Measurements from ENCODE around the gene TMEM183A.

DNA sequence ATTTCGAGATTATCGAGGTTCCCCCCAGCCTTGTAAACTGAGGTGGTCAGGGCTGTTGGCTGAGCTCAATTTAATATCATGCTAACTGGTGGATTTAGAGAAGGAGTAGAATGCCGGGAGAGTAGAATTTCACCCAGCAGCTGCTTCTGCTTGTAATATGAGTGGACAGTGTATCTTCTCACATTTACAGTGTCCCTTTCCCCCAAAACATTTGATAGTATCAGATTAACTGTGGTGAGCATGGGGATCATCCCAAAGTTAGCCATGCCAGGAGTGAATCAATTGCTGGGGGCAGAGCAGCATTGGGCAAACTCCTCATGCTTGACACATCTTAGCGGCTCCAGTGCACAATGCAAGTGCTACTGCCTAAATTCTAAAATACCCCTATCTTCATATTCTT lies 9.9 kb downstream of the TMEM183A start:
- no peak for TF ChIP-seq REST (IDR thresholded peaks at IDR 0.05; ENCODE audit: insufficient read depth in 1 of 2, low read depth in 2 of 2, low read length in 2 of 2)
- no peak for TF ChIP-seq POLR2AphosphoS5 (IDR thresholded peaks at IDR 0.05; ENCODE audit: low read depth, low read length)
- no peak for TF ChIP-seq TAF1 (IDR thresholded peaks at IDR 0.05; ENCODE audit: borderline replicate concordance, insufficient read depth, low read length)

Measured in PFSK-1 (cell line).